Hepatocyte (in vitro differentiated cells): ENCODE results near the gene CNTNAP3B. TPM values are rescaled to one million over a fixed set of nuclear protein-coding genes. Genes with fewer than 3 reads are reported as not detected.
"Not testable (repeated sequence)": the region's sequence is repeated elsewhere in the genome, so short reads cannot be mapped to it uniquely, and the experiment has no call there.

Source experiments
- DNase-seq: peaks from one replicate; pipeline ENCODE4 v3.0.0-alpha.2; 2016; ENCODE audit warnings: low spot score
- H2AFZ ChIP-seq: fragments of 200-600 bp; sonication (generic); 2 replicates; pipeline ENCODE4 v1.6.0; 2016; ENCODE audit warnings: antibody characterized with exemption, mild to moderate bottlenecking
- H3K27ac ChIP-seq: fragments of 200-600 bp; sonication (generic); 2 replicates; pipeline ENCODE4 v1.5.1; 2016; ENCODE audit warnings: mild to moderate bottlenecking
- H3K27me3 ChIP-seq: fragments of 200-600 bp; sonication (generic); 2 replicates; pipeline ENCODE4 v1.6.1; 2016
- H3K36me3 ChIP-seq: fragments of 200-600 bp; sonication (generic); replicated peaks from 2 replicates; pipeline ENCODE4 v1.5.1; 2016; ENCODE audit warnings: low read depth; ENCODE audit not compliant: insufficient read depth
- H3K4me1 ChIP-seq: fragments of 200-600 bp; sonication (generic); 2 replicates; pipeline ENCODE4 v1.5.1; 2016; ENCODE audit warnings: mild to moderate bottlenecking, moderate library complexity; ENCODE audit not compliant: insufficient read depth
- H3K4me2 ChIP-seq: fragments of 200-600 bp; sonication (generic); 2 replicates; pipeline ENCODE4 v1.6.0; 2016
- H3K4me3 ChIP-seq: fragments of 200-600 bp; sonication (generic); 2 replicates; pipeline ENCODE4 v1.5.1; 2016; ENCODE audit warnings: mild to moderate bottlenecking
- H3K79me2 ChIP-seq: fragments of 200-600 bp; sonication (generic); 2 replicates; pipeline ENCODE4 v1.6.0; 2017; ENCODE audit warnings: mild to moderate bottlenecking
- H3K9me2 ChIP-seq: fragments of 200-600 bp; sonication (generic); replicated peaks from 2 replicates; pipeline ENCODE4 v1.6.0; 2017; ENCODE audit warnings: mild to moderate bottlenecking; ENCODE audit not compliant: insufficient read depth
- H3K9me3 ChIP-seq: fragments of 200-600 bp; sonication (generic); 2 replicates; pipeline ENCODE4 v1.5.1; 2016; ENCODE audit warnings: low read depth, mild to moderate bottlenecking
- H4K20me1 ChIP-seq: fragments of 200-600 bp; sonication (generic); 2 replicates; pipeline ENCODE4 v1.6.0; 2016; ENCODE audit warnings: mild to moderate bottlenecking; ENCODE audit not compliant: insufficient read depth, poor library complexity, severe bottlenecking
- CTCF ChIP-seq: fragments of 200-600 bp; sonication (generic); IDR thresholded peaks from 2 replicates; pipeline ENCODE4 v1.5.1; 2016; ENCODE audit warnings: antibody characterized with exemption, mild to moderate bottlenecking; ENCODE audit not compliant: poor library complexity
- WGBS: methylation state at CpG from one replicate; pipeline ENCODE4 v1.1.6; 2016; ENCODE audit warnings: low lambda C conversion rate; ENCODE audit errors: missing lambda C conversion rate; 5-methylcytosine and 5-hydroxymethylcytosine counted together
- polyA plus RNA-seq: library from polyadenylated mRNA; unstranded; fragments of >200 nt; fragmentation: Nextera tagmentation; extraction: Ambion mirVana; gene quantifications from 2 replicates; pipeline ENCODE4 v1.2.1, GENCODE V29; 2016
- total RNA-seq: library from RNA; depleted of rRNA; stranded (reverse); fragments of >200 nt; gene quantifications from 2 replicates; pipeline ENCODE4 v1.2.3, GENCODE V29; 2014

Gene CNTNAP3B
- total RNA-seq (1.5 and 5.2 TPM in 2 replicates), polyA plus RNA-seq (0.83 and 1.1 TPM in 2 replicates)

- not testable (repeated sequence) for H2AFZ ChIP-seq, H3K9me2 ChIP-seq, H3K79me2 ChIP-seq, H3K4me1 ChIP-seq, H3K27ac ChIP-seq, H3K9me3 ChIP-seq, H3K36me3 ChIP-seq, H3K4me3 ChIP-seq, H3K27me3 ChIP-seq, H4K20me1 ChIP-seq
- under 1% methylated on average over 24 of the region's 72 CpGs for WGBS
- peak within 1 kb of the TSS; percentile 67 for H3K4me2 ChIP-seq
- peak; percentile 3 for DNase-seq
Measured at GRCh38 chr9:42129073-42129729, at the start of gene CNTNAP3B. Gene CNTNAP3B, minus strand, starts transcription at chr9:42129426. Its CDS starts 332 bp downstream, at chr9:42129094.

- TF ChIP-seq CTCF = peak; percentile 44
- H3K4me2 ChIP-seq, H3K36me3 ChIP-seq, H3K27ac ChIP-seq, H2AFZ ChIP-seq, H3K79me2 ChIP-seq, H3K4me3 ChIP-seq, H4K20me1 ChIP-seq, H3K4me1 ChIP-seq, DNase-seq, H3K9me3 ChIP-seq, H3K9me2 ChIP-seq, H3K27me3 ChIP-seq: not testable (repeated sequence)
- 44% methylated on average over 1 of the region's 1 CpG for WGBS
Measured at GRCh38 chr9:42160299-42160698, 31.1 kb upstream of the CNTNAP3B start.

- H2AFZ ChIP-seq, H3K36me3 ChIP-seq, H3K9me3 ChIP-seq, H3K9me2 ChIP-seq, H3K4me1 ChIP-seq, H4K20me1 ChIP-seq, DNase-seq, H3K4me3 ChIP-seq, H3K27ac ChIP-seq, H3K27me3 ChIP-seq, H3K79me2 ChIP-seq: not testable (repeated sequence)
- 48% methylated on average over 12 of the region's 12 CpGs for WGBS
- peak; percentile 25 for TF ChIP-seq CTCF
- H3K4me2 ChIP-seq = peak overlapping the region; percentile 14
Measured at GRCh38 chr9:42127056-42127841, 2.0 kb downstream of the CNTNAP3B start.

- not testable (repeated sequence) for H3K27me3 ChIP-seq, H3K79me2 ChIP-seq, H4K20me1 ChIP-seq, DNase-seq, H3K9me3 ChIP-seq, H3K4me1 ChIP-seq, H3K4me3 ChIP-seq, H3K27ac ChIP-seq, H3K4me2 ChIP-seq, H2AFZ ChIP-seq, H3K9me2 ChIP-seq, H3K36me3 ChIP-seq
- WGBS = 60% methylated on average over 7 of the region's 7 CpGs
Measured at GRCh38 chr9:42121007-42121406, 8.2 kb downstream of the CNTNAP3B start.

- H4K20me1 ChIP-seq, H3K4me2 ChIP-seq, DNase-seq, H3K36me3 ChIP-seq, H3K4me1 ChIP-seq, H3K9me3 ChIP-seq, H2AFZ ChIP-seq, H3K27me3 ChIP-seq, H3K9me2 ChIP-seq, H3K4me3 ChIP-seq, H3K27ac ChIP-seq, H3K79me2 ChIP-seq: not testable (repeated sequence)
- 78% methylated on average over 8 of the region's 9 CpGs for WGBS
Measured at GRCh38 chr9:42095929-42096328, 33.3 kb downstream of the CNTNAP3B start.

GRCh38 chr9:42084559-42084952 is 44.7 kb downstream of the CNTNAP3B start:
- H3K79me2 ChIP-seq, H3K9me3 ChIP-seq, H2AFZ ChIP-seq, H4K20me1 ChIP-seq, H3K4me3 ChIP-seq, H3K27me3 ChIP-seq, H3K36me3 ChIP-seq, H3K27ac ChIP-seq, H3K4me2 ChIP-seq, H3K9me2 ChIP-seq, H3K4me1 ChIP-seq, DNase-seq: not testable (repeated sequence)
- WGBS = no CpG with 5 or more reads among the region's 1 CpG

GRCh38 chr9:42083877-42084558 is 45.2 kb downstream of the CNTNAP3B start:
- H2AFZ ChIP-seq, H3K79me2 ChIP-seq, H3K36me3 ChIP-seq, H4K20me1 ChIP-seq, H3K4me3 ChIP-seq, H3K27me3 ChIP-seq, H3K9me3 ChIP-seq, H3K27ac ChIP-seq, DNase-seq, H3K4me1 ChIP-seq, H3K4me2 ChIP-seq, H3K9me2 ChIP-seq: not testable (repeated sequence)
- WGBS = 41% methylated on average over 3 of the region's 4 CpGs
